ENCODE data around the gene BBOF1.
"Not testable (repeated sequence)": the region's sequence is repeated elsewhere in the genome, so short reads cannot be mapped to it uniquely, and the experiment has no call there.

DNA sequence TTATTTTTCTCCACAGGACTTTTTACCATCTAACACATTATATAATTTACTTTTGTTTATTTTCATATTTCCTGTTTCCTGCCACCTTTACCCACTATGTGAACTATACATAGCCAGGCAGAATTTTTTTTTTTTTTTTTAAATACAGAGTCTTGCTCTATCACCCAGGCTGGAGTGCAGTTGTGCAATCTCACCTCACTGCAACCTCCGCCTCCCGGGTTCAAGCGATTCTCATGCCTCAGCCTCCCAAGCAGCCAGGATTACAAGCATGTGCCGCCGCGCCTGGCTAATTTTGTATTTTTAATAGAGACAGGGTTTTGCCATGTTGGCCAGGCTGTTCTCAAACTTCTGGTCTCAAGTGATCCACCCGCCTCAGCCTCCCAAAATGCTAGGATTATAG is 24.2 kb upstream of the BBOF1 start:
- not testable (repeated sequence) for TF ChIP-seq EZH2phosphoT487 (IDR thresholded peaks at IDR 0.05; ENCODE audit: insufficient read depth, low read depth); EZH2 (IDR thresholded peaks at IDR 0.05; ENCODE audit: insufficient read depth, poor library complexity, severe bottlenecking)
